ENCODE data around the gene PGAM2.

Gene PGAM2

GRCh38 chr7:44082541-44083207 lies 17.3 kb upstream of the PGAM2 start:
- DNase-seq, result peak; percentile 93 to 99 (median 98)

DNA sequence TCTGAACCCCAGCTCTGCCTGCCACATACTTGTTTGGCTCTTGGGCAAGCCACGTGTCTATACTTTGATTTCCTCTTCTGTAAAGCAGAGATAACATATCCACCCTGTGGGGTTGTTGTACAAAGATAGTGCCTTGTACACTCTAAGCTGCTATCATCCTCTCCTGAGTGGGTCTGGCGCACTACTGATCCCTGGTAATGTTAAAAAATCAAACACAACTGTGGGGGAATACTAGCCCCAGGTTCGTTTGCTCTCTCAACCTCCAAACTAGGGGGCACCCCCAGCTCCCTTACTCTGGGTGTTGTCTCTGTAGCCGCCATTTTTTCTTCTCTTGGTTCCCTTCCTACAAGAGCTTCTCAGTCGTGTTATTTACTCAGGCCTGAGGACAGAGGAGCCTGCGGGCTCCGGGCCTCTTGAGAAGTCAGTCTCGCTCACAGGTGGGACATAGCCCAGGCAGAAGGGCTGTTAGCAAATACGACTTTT lies 15.9 kb upstream of the PGAM2 start:
- DNase-seq, result peak in 4 of 6 experiments; percentile 8 to 59 (median 25)

DNA sequence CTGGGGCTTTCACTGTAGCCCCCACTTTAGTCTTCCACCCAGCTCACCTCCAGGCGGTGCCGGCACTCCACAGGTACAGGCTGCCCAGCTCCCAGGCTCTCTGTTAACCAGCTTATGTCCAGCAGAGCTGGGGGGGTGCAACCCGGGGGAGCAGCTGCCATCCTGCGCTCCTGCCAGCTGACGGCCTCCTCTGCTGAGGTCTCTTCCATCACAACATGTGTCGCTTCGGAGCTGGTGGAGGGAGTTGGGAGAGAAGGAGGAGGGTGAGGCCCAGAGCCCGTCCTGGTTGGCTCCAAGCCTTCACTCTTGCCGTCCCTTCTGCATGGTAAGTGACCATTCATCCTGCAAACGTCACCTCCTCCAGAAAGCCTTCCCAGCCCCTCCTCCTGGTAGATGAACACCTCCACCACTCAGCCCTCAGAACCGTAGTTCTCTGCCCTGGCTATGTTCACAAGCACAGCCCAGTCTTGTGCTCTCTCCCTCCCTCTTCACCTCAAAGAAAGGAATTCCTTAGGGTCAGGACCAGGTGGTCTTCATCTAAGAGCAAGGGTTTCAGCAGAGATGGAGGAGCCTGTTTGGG lies 15.4 kb upstream of the PGAM2 start:
- no peak for DNase-seq

DNA sequence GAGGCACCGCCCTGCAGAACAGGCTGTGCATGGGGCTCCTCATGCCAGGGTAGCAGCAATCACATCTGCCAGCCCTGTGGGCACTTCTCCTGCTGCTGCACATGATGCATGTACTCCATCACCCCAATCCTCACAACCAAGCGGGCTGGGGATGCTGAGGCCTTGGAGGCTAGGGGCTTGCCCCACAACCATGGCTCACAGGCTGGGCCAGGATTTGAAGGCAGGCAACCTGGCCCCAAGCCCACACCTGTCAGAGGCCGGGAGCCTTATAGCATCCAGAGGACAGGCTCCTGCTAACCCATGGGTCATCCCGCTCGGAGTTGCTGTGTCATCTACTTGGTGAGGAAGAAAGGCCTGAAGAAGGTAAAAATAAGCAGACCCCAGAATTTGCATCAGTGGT lies 14.8 kb upstream of the PGAM2 start:
- no peak for DNase-seq

DNA sequence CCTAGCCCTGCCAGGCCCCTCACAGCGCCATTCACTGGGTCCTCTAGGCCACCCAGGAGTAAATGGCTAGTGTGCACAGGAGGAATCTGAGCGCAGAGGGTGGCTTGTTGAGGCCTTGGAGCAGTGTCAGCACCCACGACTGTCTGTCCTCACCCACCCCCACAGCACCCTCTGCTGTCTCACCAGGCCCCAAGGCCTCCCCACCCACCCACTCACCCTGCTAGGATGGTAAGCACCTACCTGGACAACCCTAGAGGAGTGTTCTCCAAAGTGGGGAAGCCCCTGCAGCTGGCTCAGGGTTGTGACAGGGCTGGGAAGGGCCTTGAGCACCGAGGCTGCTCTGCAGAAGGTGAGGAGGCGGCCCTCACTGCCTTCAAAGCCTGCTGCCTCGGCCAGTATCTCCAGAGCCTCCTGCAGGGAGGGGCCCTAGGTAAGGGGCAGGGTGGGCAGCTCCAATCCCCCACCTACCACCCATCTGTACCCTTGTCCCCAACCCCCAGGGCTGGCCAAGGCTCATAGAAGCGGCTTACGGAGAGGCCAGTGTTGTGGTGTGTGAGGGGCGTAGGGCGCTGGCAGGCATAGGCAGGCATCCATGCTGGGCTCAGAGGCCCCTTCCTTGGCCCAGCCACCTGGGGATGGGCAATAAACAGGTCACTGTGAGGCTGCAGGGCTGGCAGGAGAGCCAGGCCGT lies 14.1 kb upstream of the PGAM2 start:
- DNase-seq, result no peak

- DNase-seq, result no peak
Observed at GRCh38 chr7:44078521-44078920, 13.2 kb upstream of the PGAM2 start.

- no peak for DNase-seq
Observed at GRCh38 chr7:44077681-44078091, 12.3 kb upstream of the PGAM2 start.

- no peak for DNase-seq
Observed at GRCh38 chr7:44077061-44077460, 11.7 kb upstream of the PGAM2 start.

DNA sequence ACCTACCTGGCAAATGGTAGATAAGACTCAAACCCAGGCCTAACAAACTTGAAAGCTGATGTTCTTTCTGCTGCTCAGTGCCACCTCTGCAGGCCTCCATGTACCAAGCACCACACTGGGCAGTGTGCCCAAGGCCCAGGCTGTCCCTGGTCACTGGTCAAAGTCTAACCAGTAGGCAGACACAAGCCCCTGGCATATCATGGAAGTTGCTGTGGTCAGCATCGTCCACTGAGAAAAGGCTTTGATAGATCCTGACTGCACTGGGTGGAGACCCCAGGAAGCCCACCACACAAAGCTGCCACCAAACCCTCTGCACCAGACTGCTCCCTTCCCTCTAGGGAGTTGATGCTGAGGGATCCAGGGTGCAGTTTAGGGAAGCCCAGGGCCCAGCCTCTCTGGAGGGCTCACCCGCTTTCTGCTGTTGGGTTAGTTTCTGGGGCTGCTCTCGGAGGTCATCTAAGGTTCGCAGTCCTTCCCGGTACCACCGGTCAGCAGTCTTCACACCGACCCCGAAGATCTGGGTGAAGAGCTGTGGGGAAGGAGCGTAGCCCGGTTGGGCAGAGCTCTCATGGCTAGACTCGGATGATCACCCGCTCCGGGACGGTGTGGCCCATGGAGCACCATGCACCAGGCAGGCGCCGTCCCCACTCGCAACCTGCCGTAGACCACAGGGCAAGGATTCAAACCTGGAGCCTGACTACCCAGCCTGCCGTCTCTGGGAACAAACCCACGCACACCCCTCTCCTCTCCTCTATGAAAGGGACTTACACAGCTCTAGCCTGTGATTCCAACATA lies 10.9 kb upstream of the PGAM2 start:
- DNase-seq, result no peak

- DNase-seq, result no peak
Observed at GRCh38 chr7:44075296-44076075, 10.1 kb upstream of the PGAM2 start.

GRCh38 chr7:44074349-44074695 lies 9.0 kb upstream of the PGAM2 start:
- DNase-seq, result no peak

DNA sequence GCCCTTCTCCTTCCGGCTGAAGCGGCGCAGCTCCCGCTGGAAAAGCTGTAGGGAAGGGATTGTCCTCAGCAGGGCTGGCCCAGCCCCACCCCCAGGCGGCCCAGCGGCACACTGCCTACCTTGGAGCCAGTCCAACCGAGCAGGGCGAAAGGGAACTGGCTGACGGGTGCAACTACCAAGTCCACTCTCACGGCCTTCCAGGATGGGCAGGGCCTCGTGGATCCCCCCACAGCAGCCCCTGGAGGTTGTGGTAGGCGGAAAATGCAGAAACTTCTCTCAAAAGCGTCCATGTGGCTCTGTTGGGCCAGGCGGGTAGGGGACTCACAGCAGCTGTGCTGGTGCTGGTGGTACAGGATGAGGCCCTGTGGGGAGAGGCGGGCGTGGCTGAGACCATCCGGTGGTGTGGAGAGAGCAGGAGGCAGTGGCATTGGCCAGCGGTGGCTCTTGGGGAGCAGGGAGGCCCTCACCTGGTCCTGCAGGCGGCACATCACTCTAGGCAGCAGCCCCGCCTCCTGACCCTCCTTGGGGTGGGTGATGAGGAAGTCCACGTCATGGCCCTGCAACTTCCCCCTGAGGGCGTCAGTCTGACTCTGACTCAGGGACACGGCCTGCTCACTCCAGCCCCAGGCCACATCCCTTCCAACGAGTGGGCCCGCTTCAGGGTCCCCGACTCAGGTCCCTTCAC lies 8.4 kb upstream of the PGAM2 start:
- DNase-seq, result no peak

DNA sequence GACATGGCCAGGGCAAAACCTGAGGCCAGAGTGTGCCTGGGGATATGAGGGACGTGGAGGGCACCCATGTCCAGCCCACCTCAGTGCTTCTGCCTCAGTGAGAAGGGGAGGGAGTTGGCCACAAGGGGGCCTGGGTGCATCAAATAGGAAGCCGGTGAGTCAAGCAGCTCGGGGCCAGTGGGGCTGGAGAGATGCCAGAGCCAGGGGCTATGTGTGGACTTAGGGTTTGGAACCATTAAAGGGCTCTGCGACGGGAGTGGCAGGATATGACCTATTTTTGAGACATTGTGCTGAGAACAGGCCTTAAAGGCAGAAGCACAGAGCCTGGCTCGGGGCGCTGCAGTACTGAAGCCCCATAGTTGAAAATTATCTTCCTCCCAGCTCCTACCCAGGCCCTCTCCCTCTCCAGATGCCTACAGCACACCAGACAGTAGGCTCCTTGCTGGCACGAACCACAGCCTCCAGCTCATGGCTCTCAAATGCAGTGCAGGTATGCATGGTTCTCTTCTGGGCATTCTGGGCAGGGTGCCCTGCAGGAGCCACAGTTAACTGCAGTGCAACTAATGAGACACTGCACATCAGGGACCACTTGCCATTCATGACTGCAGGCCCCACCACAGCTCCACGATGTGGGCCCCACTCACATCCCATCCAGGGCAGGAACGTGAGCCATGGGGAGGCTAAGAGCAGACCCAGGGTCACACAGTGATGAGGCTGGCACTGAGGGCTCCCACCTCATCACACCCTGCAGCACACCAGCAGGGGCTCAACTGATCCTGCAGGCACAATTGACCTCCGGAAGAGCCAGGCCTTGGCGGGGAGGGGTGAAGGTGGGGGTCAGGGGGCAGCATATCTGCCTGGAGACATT lies 7.2 kb upstream of the PGAM2 start:
- peak in 4 of 6 experiments; percentile 15 to 44 (median 23) for DNase-seq

GRCh38 chr7:44071726-44072363 lies 6.5 kb upstream of the PGAM2 start:
- DNase-seq, result no peak

DNA sequence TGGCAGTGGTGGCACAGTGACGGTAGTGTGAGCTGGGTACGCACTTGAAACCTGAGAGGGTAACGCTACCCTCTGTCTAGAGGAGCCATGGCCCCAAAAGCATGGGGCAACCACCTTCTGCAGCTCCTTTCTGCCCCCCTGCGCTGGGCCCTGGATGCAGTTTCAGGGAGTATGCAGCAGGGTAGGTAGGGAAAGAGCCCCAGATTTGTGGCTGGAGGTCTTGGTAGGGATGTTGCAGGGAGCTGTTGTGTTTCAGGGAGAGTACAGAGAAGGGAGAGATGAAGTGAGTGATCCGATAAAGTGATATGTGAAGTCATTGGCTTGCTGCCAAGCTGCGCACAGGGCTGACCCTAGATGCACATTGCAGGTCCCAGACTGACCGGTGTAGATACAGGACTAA lies 2.7 kb upstream of the PGAM2 start:
- DNase-seq, result no peak

DNA sequence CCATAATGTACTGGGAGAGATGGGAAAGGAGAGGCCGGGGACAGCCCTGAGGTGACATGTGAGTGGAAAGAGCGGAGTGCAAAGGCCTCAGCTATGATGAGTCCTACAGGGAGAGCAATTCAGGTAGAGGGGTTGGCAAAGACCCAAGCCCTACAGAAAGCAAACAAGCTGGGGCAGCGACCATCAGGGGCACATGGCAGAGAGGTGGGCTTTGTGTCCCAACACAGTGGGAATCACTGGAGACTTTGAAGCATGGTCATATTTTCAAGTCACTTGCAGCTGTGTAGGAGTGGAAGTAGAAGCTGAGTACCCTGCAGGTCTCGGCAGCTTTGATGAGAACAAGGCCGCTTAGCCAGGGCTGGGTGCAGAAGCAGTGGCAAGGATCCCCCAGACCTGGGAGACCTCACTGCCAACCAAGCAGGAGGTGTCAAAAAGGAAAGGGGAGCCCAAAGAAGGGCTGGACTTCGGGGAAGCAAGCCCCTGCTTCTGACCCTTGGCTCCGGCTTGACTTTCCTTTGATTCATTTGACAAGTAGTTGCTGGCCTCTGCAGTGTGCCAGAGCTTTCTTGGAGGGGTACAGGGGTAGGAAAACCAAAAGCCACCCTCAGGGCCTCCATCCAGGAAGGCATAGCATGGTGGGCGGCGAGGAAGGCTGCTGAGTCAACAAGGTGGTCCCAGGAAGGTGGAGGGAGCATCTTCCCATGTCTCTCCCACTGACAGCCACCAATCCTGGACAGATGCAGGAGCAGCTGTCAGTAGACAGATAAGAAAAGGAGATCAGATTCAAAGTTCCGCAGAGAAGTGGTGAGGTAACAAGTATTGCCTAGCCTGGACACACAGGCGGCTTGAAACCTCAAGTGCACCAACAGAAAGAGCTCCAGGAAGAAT lies 1.9 kb upstream of the PGAM2 start:
- no peak for DNase-seq

DNA sequence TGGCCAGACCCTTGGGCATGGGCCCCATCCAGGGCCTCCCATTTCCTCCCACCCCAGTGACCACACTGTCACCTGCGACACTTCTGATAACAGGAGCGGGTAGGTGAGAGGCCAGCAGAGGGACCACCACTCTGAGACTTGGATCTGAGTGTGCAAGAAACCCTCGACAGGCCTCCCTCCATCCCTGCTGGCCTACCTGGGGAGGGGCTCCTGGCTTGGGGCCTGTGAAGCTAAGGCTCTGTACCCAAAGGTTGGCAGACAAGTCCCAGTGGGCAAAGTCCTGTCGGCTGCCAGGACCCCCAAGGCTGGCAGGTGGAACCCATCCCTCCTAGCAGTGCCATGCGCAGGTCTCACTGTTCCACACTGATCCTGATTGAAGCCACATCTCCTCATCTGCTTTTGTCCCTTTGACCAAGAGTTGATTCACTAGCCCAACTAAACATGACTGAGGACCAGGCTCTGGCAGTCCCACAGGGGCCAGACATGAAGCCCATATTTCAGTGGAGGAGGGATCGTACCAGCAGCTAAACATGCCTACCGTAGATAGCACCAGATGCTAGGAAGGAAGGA lies 1.2 kb upstream of the PGAM2 start:
- DNase-seq, result peak in 1 of 6 experiments; percentile 17

DNA sequence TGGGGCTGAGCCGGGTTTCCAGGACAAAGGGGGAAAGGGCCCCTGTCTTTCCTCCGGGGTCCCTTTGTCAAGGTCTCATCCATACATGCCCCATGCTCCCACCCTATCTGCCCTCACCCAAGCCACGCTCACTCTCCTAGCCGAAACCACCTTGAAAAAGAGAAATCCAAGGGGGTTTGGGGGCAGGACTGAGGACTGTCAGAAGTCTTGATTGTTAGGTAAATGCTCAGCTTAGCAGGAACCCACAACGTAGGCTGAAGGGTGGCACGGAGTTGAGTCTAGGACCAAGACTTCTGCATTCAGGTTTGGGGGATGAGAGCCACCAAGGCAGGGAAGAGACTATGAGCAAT lies 719 bp upstream of the PGAM2 start:
- peak in 1 of 6 experiments; percentile 17 for DNase-seq

DNA sequence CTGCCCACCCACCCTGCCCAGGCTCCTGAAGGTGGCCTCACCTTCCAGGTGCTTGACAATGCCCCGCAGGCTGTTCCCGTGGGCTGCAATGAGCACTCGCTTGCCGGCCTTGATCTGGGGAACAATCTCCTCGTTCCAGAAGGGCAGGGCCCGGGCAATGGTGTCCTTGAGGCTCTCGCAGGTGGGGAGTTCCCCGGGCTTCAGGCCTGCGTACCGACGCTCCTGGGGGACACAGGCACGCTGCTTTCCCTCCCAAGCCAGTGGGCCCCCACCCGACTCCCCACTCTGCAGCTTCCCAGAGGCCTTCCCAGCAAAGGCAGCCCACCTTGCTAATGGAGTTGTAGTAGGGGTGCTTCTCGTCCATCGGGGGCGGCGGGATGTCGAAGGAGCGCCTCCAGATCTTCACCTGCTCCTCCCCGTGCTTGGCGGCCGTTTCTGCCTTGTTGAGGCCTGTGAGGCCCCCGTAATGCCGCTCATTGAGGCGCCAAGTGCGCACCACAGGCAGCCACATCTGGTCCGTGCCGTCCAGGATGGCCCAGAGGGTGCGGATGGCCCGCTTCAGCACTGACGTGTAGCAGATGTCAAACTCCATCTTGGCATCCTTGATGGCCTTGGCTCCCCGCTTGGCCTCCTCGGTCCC lies 456 bp downstream of the PGAM2 start:
- DNase-seq, result peak in 1 of 6 experiments; percentile 34
